Smooth muscle cell (in vitro differentiated cells): ENCODE measurements around the gene EXPH5. TPM values are rescaled to one million over a fixed set of nuclear protein-coding genes. Genes with fewer than 3 reads are reported as not detected.

Experiments used
- DNase-seq: peaks from one replicate; lab custom pipeline; 2025; ENCODE audit not compliant: unreplicated experiment; lab: John Stamatoyannopoulos, UW
- H2AFZ ChIP-seq: fragments of 200-600 bp; sonication (generic); 2 replicates; pipeline ENCODE4 v1.6.0; 2016; ENCODE audit warnings: antibody characterized with exemption, low read depth, mild to moderate bottlenecking
- H3F3A ChIP-seq: fragments of 200-600 bp; sonication (generic); 2 replicates; pipeline ENCODE4 v1.6.0; 2017; ENCODE audit warnings: antibody characterized with exemption, low read depth
- H3K27ac ChIP-seq: fragments of 200-600 bp; sonication (generic); 2 replicates; pipeline ENCODE4 v1.5.1; 2016; ENCODE audit warnings: low read depth, mild to moderate bottlenecking
- H3K27me3 ChIP-seq: fragments of 200-600 bp; sonication (generic); 2 replicates; pipeline ENCODE4 v1.6.1; 2016; ENCODE audit warnings: low read depth, mild to moderate bottlenecking
- H3K36me3 ChIP-seq: fragments of 200-600 bp; sonication (generic); 2 replicates; pipeline ENCODE4 v1.5.1; 2016; ENCODE audit warnings: low read depth
- H3K4me1 ChIP-seq: fragments of 200-600 bp; sonication (generic); 2 replicates; pipeline ENCODE4 v1.5.1; 2016; ENCODE audit warnings: low read depth
- H3K4me2 ChIP-seq: fragments of 200-600 bp; sonication (generic); 2 replicates; pipeline ENCODE4 v1.6.0; 2016; ENCODE audit warnings: mild to moderate bottlenecking
- H3K4me3 ChIP-seq: fragments of 200-600 bp; sonication (generic); 2 replicates; pipeline ENCODE4 v1.5.1; 2016; ENCODE audit warnings: mild to moderate bottlenecking
- H3K79me2 ChIP-seq: fragments of 200-600 bp; sonication (generic); 2 replicates; pipeline ENCODE4 v1.6.0; 2016; ENCODE audit warnings: low read depth, mild to moderate bottlenecking
- H3K9ac ChIP-seq: fragments of 200-600 bp; sonication (generic); 2 replicates; pipeline ENCODE4 v1.6.0; 2016; ENCODE audit warnings: low read depth
- H3K9me3 ChIP-seq: fragments of 200-600 bp; sonication (generic); replicated peaks from 2 replicates; pipeline ENCODE4 v1.5.1; 2016; ENCODE audit warnings: low read depth
- H4K20me1 ChIP-seq: fragments of 200-600 bp; sonication (generic); 2 replicates; pipeline ENCODE4 v1.6.0; 2016; ENCODE audit warnings: low read depth
- WGBS: methylation state at CpG from one replicate; pipeline ENCODE4 v1.1.7; 2016; ENCODE audit warnings: low lambda C conversion rate; 5-methylcytosine and 5-hydroxymethylcytosine counted together
- polyA plus RNA-seq: library from polyadenylated mRNA; unstranded; fragments of >200 nt; fragmentation: Nextera tagmentation; extraction: Ambion mirVana; gene quantifications from 2 replicates; pipeline ENCODE4 v1.2.1, GENCODE V29; 2016
- total RNA-seq: library from RNA; depleted of rRNA; stranded (reverse); fragments of >200 nt; gene quantifications from 2 replicates; pipeline ENCODE4 v1.2.3, GENCODE V29; 2014
- TF ChIP-seq, protein P1 (sequence below): fragments of 200-600 bp; sonication (generic); IDR thresholded peaks from 2 replicates; pipeline ENCODE4 v1.5.1; 2017; ENCODE audit warnings: borderline replicate concordance, mild to moderate bottlenecking, antibody characterized with exemption; ENCODE audit not compliant: insufficient read depth, poor library complexity, severe bottlenecking

EXPH5 gene
- total and polyA plus RNA-seq, 2 experiments from 2014 or later = 0.54 to 6.9 TPM

DNA sequence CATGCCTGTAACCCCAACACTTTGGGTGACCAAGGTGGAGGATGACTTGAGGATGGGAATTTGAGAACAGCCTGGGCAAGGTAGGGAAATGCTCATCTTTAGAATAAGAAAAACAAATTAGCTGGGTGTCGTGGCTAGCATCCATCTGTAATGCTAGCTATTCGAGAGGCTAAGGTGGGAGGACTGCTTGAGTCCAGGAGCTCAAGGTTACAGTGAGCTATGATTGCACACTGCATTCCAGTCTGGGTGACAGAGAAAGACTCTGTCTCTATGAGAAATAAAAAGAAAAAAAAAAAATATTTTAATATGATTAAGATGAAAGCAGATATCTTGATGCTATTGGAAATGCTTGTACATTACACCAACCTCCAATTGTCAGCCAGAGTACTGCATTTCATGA is 42.7 kb upstream of the EXPH5 start:
- no peaks in the 10 kb centered on the region for H3K36me3 ChIP-seq
- no peak overlapping the region for H2AFZ ChIP-seq
- no peak overlapping the region for H3K4me2 ChIP-seq
- no peak overlapping the region for H3K9ac ChIP-seq
- no peaks in the 10 kb centered on the region for H3F3A ChIP-seq
- H3K4me1 ChIP-seq = no peaks in the 10 kb centered on the region
- H3K27me3 ChIP-seq = no peaks in the 10 kb centered on the region
- H3K4me3 ChIP-seq = no peak overlapping the region
- 87% methylated on average over 2 of the region's 2 CpGs for WGBS
- no peaks in the 10 kb centered on the region for H3K79me2 ChIP-seq
- H4K20me1 ChIP-seq = no peaks in the 10 kb centered on the region
- TF ChIP-seq, protein P1, sequence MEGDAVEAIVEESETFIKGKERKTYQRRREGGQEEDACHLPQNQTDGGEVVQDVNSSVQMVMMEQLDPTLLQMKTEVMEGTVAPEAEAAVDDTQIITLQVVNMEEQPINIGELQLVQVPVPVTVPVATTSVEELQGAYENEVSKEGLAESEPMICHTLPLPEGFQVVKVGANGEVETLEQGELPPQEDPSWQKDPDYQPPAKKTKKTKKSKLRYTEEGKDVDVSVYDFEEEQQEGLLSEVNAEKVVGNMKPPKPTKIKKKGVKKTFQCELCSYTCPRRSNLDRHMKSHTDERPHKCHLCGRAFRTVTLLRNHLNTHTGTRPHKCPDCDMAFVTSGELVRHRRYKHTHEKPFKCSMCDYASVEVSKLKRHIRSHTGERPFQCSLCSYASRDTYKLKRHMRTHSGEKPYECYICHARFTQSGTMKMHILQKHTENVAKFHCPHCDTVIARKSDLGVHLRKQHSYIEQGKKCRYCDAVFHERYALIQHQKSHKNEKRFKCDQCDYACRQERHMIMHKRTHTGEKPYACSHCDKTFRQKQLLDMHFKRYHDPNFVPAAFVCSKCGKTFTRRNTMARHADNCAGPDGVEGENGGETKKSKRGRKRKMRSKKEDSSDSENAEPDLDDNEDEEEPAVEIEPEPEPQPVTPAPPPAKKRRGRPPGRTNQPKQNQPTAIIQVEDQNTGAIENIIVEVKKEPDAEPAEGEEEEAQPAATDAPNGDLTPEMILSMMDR = no peak
- no peak for DNase-seq
- H3K9me3 ChIP-seq = no peaks in the 10 kb centered on the region
- H3K27ac ChIP-seq = no peak overlapping the region

DNA sequence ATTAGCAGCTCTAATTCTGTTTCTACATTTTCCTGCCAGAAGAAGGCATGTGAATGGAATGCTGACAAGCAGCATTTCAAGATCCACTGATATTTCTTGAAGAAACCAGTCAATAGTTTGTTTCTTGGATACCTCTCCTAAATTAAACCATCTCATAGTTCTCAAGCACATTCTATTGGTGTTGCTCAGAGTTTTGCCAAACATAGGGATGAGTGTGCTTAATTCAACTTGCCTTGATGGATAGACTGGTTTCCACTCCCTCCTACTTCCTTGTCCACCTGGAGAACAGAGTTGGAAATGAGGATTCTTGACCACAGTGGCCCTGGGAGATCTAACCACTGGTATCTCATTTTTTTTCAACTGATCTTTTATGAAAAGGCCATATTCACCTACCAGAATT is 41.5 kb upstream of the EXPH5 start:
- Histone ChIP-seq H3K9ac (no peak overlapping the region), H3K36me3 (no peaks in the 10 kb centered on the region), H3K27ac (peak overlapping the region; percentile 54), H2AFZ (no peak overlapping the region), H3K79me2 (no peaks in the 10 kb centered on the region), H3K4me3 (no peak overlapping the region), H3K4me2 (no peak overlapping the region), H3K9me3 (no peaks in the 10 kb centered on the region), H3K27me3 (no peaks in the 10 kb centered on the region), H3F3A (no peaks in the 10 kb centered on the region), H3K4me1 (no peaks in the 10 kb centered on the region), H4K20me1 (no peaks in the 10 kb centered on the region)
- TF ChIP-seq, protein P1 = no peak
- DNase-seq = no peak

DNA sequence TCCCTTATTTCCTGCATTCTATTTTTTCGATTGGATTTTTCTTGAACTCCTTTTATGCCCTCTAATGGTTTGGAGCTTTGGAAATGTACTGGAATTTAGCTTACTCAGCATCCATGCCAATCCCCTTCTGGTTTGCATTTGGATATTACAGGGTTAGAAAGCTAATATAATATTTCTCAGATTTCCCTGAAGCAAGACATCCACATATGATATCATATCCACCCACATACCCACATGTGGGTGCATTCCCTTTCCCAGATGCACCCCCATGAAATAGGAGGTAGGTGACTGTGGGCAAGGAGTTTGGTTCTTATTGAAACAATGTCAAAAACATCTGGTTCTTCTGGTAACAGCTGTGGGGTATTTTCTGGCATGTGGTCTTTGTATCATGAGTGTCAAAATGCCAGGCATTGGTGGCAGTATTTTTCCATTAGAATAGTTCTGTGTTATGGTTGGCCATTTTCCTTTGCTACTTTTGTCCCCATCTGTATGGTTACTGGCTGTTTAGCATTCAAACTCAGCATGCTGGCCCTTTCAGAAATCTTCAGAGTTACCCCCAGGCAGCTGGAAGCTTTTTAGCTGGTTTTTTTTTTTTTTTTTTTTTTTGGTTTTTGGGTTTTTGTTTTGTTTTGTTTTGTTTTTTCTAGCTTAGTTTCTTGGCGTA is 38.6 kb upstream of the EXPH5 start:
- Histone ChIP-seq H3K27me3 (no peaks in the 10 kb centered on the region), H3K27ac (no peak overlapping the region), H3K4me3 (no peak overlapping the region), H3K36me3 (no peaks in the 10 kb centered on the region), H2AFZ (peak overlapping the region; percentile 17), H3K4me1 (no peaks in the 10 kb centered on the region), H3K9me3 (no peaks in the 10 kb centered on the region), H3F3A (no peaks in the 10 kb centered on the region), H3K9ac (no peak overlapping the region), H3K79me2 (no peaks in the 10 kb centered on the region), H3K4me2 (no peak overlapping the region), H4K20me1 (no peaks in the 10 kb centered on the region)
- WGBS = 87% methylated on average over 2 of the region's 2 CpGs
- no peak for DNase-seq
- TF ChIP-seq, protein P1 = no peak

- Histone ChIP-seq H3K79me2 (no peaks in the 10 kb centered on the region), H3K4me3 (no peak overlapping the region), H3F3A (no peaks in the 10 kb centered on the region), H3K4me1 (no peaks in the 10 kb centered on the region), H2AFZ (no peak overlapping the region), H3K27ac (no peak overlapping the region), H3K36me3 (no peaks in the 10 kb centered on the region), H3K27me3 (no peaks in the 10 kb centered on the region), H3K4me2 (no peak overlapping the region), H3K9me3 (no peaks in the 10 kb centered on the region), H4K20me1 (no peaks in the 10 kb centered on the region), H3K9ac (no peak overlapping the region)
- 98% methylated on average over 3 of the region's 3 CpGs for WGBS
- TF ChIP-seq, protein P1 = no peak
- DNase-seq = no peak
Measured at GRCh38 chr11:108629274-108629673, 35.7 kb upstream of the EXPH5 start.
